Activated CD4-positive, alpha-beta T cell treated with anti-CD3 and anti-CD28 coated beads, Interleukin-2, amount 10 ng/mL, durations not matched to agents 7 days and 5 days (primary cell): Measurements from ENCODE around the gene DNASE1L2. TPM values are rescaled to one million over a fixed set of nuclear protein-coding genes. Genes with fewer than 3 reads are reported as not detected.
"Not testable (repeated sequence)": the region's sequence is repeated elsewhere in the genome, so short reads cannot be mapped to it uniquely, and the experiment has no call there.

Experiments
- CTCF ChIA-PET: fragments of 350-600 bp; sonication (Branson Sonifier 250); formaldehyde crosslinking; loops from one replicate; lab custom pipeline; 2021; ENCODE audit warnings: antibody characterized with exemption; lab: Charles Lee
- POLR2A ChIA-PET: fragments of 350-600 bp; sonication (Branson Sonifier 250); formaldehyde crosslinking; loops from one replicate; lab custom pipeline; 2021; ENCODE audit warnings: antibody characterized with exemption; lab: Charles Lee
- DNase-seq: peaks from one replicate; pipeline ENCODE4 v3.0.0-alpha.2; 2020
- H3K27ac Mint-ChIP-seq: one replicate; pipeline ENCODE4 v1.8.0; 2021; ENCODE audit warnings: mild to moderate bottlenecking, moderate library complexity, mixed read lengths
- H3K27me3 Mint-ChIP-seq: one replicate; pipeline ENCODE4 v1.8.0; 2021; ENCODE audit warnings: mixed read lengths
- H3K36me3 Mint-ChIP-seq: one replicate; pipeline ENCODE4 v1.8.0; 2021; ENCODE audit warnings: low read depth, mixed read lengths
- H3K4me1 Mint-ChIP-seq: one replicate; pipeline ENCODE4 v1.8.0; 2021; ENCODE audit warnings: mixed read lengths
- H3K4me3 Mint-ChIP-seq: one replicate; pipeline ENCODE4 v1.8.0; 2021; ENCODE audit warnings: mild to moderate bottlenecking, moderate library complexity, mixed read lengths
- H3K9me3 Mint-ChIP-seq: one replicate; pipeline ENCODE4 v1.8.0; 2021; ENCODE audit warnings: mixed read lengths
- total RNA-seq, 2 experiments: library from RNA; stranded (reverse); gene quantifications; one replicate each; pipeline ENCODE4 v1.2.3, GENCODE V29; 2021

DNASE1L2 gene
- total RNA-seq, 2 experiments from 2014 or later, result 2.0 to 3.4 TPM

- H3K9me3 Mint-ChIP-seq, result no peaks in the 10 kb centered on the region
- H3K4me1 Mint-ChIP-seq, result peaks cover 3% of the 10 kb centered on the region
- no peak overlapping the region for H3K27ac Mint-ChIP-seq
- CTCF ChIA-PET, result interaction anchor here (1.2 to 1.3 kb wide), 2 partner anchors 9 to 12 kb away, joined by 3 to 5 read pairs; partner anchors contain the start of gene ECI1
- POLR2A ChIA-PET, result no interaction called here
- H3K4me3 Mint-ChIP-seq, result no peak overlapping the region
- DNase-seq, result no peak
- no peaks in the 10 kb centered on the region for H3K27me3 Mint-ChIP-seq
- peaks cover 14% of the 10 kb centered on the region for H3K36me3 Mint-ChIP-seq
Measured at GRCh38 chr16:2238838-2239675, 2.8 kb downstream of the DNASE1L2 start.

- H3K27me3 Mint-ChIP-seq, H3K27ac Mint-ChIP-seq, DNase-seq, H3K9me3 Mint-ChIP-seq, H3K4me3 Mint-ChIP-seq, POLR2A ChIA-PET, H3K4me1 Mint-ChIP-seq: not testable (repeated sequence)
- CTCF ChIA-PET, result interaction anchor here (0.6 kb wide), 1 partner anchor 947 kb away, joined by 4 read pairs; no protein-coding TSS in a partner anchor
- H3K36me3 Mint-ChIP-seq, result peaks cover 14% of the 10 kb centered on the region
Measured at GRCh38 chr16:2240331-2240730, 4.1 kb downstream of the DNASE1L2 start.

DNA sequence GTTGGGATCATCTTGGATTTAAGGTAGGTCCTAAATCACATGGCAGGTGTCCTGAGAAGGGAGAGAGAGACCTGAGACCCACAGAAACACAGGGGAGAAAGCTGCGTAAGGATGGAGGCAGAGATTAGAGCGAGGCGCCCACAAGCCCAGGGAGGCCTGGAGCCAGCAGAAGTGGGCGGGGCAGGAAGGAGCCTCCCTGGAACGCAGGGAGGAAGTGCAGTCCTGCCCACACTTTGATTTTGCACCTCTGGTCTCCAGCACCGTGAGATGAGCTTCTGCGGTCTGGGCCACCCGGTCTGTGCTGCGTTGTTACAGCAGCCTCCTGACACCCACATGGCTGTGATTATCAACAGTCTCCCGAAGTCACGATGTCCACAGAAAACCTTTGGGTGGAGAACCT, 6.4 kb downstream of the DNASE1L2 start:
- CTCF ChIA-PET, result interaction anchor here (1.6 kb wide), 1 partner anchor 9 kb away, joined by 6 read pairs; the partner anchor contains the start of gene ECI1
- H3K27ac Mint-ChIP-seq, result peak overlapping the region; percentile 31
- H3K27me3 Mint-ChIP-seq, result no peaks in the 10 kb centered on the region
- DNase-seq, result no peak
- H3K4me1 Mint-ChIP-seq, result peaks cover 3% of the 10 kb centered on the region
- POLR2A ChIA-PET, result no interaction called here
- no peaks in the 10 kb centered on the region for H3K9me3 Mint-ChIP-seq
- H3K4me3 Mint-ChIP-seq, result no peak overlapping the region
- H3K36me3 Mint-ChIP-seq, result peaks cover 10% of the 10 kb centered on the region

- H3K36me3 Mint-ChIP-seq, result peaks cover 10% of the 10 kb centered on the region
- CTCF ChIA-PET, result interaction anchor here (1.6 kb wide), 1 partner anchor 9 kb away, joined by 6 read pairs; the partner anchor contains the start of gene ECI1
- POLR2A ChIA-PET, result no interaction called here
- H3K4me1 Mint-ChIP-seq, result peaks cover 3% of the 10 kb centered on the region
- no peaks in the 10 kb centered on the region for H3K9me3 Mint-ChIP-seq
- no peak overlapping the region for H3K4me3 Mint-ChIP-seq
- H3K27ac Mint-ChIP-seq, result no peak overlapping the region
- H3K27me3 Mint-ChIP-seq, result no peaks in the 10 kb centered on the region
- no peak for DNase-seq
Measured at GRCh38 chr16:2243031-2243528, 6.8 kb downstream of the DNASE1L2 start.

DNA sequence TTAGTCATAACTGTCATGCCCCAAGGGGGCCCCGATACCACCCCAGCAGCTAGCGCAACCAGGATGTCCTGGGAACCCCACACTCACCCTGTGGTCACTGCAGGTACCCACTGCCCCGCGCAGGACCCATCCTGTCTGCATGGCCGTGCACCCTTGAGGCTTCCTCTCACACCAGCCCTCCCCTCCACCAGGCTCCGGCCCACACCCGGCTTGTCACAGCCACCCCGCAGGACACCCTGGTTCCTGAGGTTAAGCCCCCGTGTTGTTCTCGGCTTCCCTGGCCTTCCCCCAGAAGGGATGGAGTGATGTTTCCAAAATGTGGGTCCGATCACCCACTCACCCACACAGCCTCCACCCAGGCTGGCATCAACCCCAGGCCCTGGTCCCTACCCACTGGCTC, 7.5 kb downstream of the DNASE1L2 start:
- no peak for DNase-seq
- Mint-ChIP-seq H3K27ac (no peak overlapping the region), H3K9me3 (no peaks in the 10 kb centered on the region), H3K36me3 (peaks cover 10% of the 10 kb centered on the region), H3K4me3 (no peak overlapping the region), H3K4me1 (peaks cover 3% of the 10 kb centered on the region), H3K27me3 (no peaks in the 10 kb centered on the region)
- POLR2A ChIA-PET, result no interaction called here
- CTCF ChIA-PET, result no interaction called here

DNA sequence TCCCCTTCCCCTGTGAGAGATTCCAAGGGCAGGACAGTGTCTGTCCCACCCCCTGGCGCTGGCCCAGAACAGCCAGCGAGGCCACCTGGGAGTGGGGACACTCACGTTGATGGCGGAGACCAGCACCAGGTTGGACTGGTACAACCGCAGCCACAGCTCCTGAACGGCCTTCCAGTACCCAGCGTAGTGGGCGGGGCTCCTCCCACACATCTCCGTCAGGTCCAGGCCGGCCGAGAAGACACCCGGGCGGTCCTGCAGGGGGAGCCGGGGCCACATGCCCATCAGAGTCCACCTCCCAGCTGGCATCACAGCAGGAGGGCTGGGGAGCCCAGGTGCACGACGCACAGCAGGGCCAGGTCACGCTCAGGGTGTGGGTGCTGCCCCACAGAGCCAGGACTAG, 8.1 kb downstream of the DNASE1L2 start:
- CTCF ChIA-PET, result no interaction called here

DNA sequence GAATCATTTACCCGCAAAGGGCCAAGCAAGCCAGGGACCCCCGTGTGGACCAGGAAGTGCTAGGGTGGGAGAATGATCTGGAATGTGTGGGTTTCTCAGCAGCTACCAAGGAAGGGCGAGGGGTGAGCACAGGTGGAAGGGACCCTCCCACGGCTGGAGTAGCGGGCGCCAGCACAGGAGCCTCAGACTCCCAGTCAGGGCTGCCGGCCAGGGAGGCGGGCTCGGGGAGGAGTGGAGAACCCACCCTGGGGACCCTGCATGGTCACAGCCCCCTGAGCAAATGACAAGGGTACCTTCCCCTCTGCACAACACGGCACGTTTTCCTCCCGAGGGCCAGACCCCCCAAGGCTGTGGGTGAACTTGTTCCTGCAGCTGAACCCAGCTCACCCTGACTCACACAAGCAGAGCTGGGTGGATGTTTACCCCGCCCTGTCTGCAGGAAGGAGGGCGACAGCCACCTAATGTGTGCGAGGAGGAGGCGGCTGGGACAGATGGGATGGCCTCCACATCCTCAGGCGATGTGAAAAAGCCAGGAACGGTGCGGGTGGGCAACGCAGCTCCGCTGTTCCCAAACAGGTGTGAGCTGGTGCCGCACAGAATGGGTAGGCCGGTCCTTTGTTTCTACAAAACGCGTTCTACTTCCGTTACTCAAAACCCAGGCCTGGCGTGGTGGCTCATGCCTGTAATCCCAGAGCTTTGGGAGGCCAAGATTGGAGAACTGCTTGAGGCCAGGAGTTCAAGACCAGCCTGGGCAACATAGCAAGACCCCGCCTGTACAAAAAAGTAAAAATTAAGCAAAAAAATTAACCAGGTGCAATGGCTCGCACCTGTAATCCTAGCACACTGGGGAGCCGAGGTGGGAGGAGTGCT, 8.9 kb downstream of the DNASE1L2 start:
- CTCF ChIA-PET, result no interaction called here
- Mint-ChIP-seq H3K4me1 (peaks cover 4% of the 10 kb centered on the region), H3K4me3 (no peak overlapping the region), H3K27ac (no peak overlapping the region), H3K36me3 (peaks cover 9% of the 10 kb centered on the region), H3K27me3 (no peaks in the 10 kb centered on the region), H3K9me3 (no peaks in the 10 kb centered on the region)
- no peak for DNase-seq
- POLR2A ChIA-PET, result no interaction called here

More for the DNA sequence above, 8.1 kb downstream of the DNASE1L2 start:
- Mint-ChIP-seq H3K27me3 (no peaks in the 10 kb centered on the region), H3K9me3 (no peaks in the 10 kb centered on the region), H3K36me3 (peaks cover 10% of the 10 kb centered on the region), H3K4me1 (peaks cover 3% of the 10 kb centered on the region), H3K4me3 (no peak overlapping the region), H3K27ac (no peak overlapping the region)
- POLR2A ChIA-PET, result no interaction called here
- DNase-seq, result no peak

DNA sequence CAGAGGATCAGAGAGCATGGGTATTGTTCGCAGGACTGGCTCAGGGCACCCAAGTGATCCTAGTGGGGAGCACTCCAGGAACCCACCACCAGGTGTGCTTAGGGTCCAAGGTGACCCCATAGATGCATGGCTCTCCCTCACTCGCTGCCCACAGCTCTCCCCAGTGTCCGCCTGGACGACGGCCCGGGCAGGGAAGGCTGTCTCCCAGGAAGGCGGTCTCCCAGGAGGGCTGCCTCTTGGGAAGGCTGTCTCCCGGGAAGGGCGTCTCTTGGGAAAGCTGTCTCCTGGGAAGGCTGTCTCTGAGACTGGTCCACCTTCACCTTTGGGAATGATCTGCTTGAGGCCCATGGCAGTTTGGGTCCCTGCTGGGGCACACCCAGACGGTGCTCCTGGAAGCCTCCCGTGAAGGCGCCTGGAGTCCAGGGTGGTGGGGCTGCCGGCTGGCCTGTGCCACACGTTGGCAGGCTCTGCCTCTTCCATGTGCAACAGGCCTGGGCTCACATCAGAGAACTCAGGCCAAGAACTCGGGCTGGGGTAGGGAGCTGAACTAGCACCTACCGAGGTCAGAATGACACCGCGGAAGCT, 10.1 kb downstream of the DNASE1L2 start:
- Mint-ChIP-seq H3K27me3 (no peaks in the 10 kb centered on the region), H3K9me3 (no peaks in the 10 kb centered on the region), H3K36me3 (peaks cover 9% of the 10 kb centered on the region), H3K4me3 (no peak overlapping the region), H3K27ac (no peak overlapping the region), H3K4me1 (peaks cover 10% of the 10 kb centered on the region)
- ChIA-PET CTCF (interaction anchor here (0.8 to 1.6 kb wide), 4 partner anchors 10 to 72 kb away, joined by 3 to 4 read pairs (median 4); no protein-coding TSS in a partner anchor), POLR2A (interaction anchor here (0.5 kb wide), 1 partner anchor 11 kb away, joined by 3 read pairs; no protein-coding TSS in a partner anchor)
- DNase-seq, result no peak

- Mint-ChIP-seq H3K9me3 (no peaks in the 10 kb centered on the region), H3K4me1 (peaks cover 10% of the 10 kb centered on the region), H3K27ac (peak overlapping the region; percentile 93), H3K4me3 (peak overlapping the region; percentile 92), H3K36me3 (peaks cover 17% of the 10 kb centered on the region), H3K27me3 (no peaks in the 10 kb centered on the region)
- ChIA-PET CTCF (interaction anchor here (0.7 to 2.2 kb wide), 8 partner anchors 8 to 634 kb away, joined by 3 to 6 read pairs (median 3); partner anchors contain the start of gene PGP), POLR2A (interaction anchor here (1.4 to 1.6 kb wide), 2 partner anchors 12 to 95 kb away, joined by 3 read pairs; partner anchors contain the start of gene TRAF7)
- peak; percentile 48 for DNase-seq
Measured at GRCh38 chr16:2250652-2251295, 14.5 kb downstream of the DNASE1L2 start.

DNA sequence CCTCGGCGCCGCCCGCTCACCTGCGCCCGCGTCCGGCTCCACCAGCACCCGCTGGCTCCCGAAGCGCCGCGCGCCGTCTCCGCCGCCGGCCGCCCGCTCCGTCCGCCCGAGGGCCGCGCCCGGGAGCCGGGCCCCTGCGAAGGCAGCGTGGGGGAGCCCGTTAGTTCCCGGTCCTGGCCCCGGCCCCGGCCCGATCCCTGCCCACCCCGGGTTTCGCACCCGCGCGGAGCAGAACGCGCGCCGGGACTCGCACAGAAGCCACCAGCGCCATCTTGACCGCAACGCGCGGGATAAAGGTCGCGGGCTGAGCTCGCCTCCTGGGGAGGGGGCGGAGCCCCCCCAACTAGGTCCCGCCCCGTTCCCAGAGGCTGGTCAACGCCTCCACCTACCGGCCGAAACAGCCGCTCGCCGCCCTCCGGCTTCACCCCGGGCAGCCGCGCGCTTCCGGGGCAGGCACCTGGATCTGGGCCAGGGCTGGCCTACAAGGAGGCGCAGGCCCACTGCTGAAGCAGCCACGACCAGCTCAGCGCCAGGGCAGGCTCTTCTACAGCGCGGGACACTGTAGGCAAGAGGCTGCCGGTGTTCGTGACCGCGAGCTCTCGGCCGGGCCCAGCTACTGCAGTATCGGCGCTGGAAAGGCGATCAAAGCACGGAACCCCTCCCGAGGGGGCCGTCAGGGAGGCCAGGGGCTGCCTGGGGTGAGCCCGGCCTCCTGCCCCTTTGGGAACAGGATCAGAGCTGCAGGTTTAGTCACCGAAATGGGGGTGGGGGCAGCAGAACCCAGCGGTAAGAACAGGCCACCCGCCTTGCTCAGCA, 15.3 kb downstream of the DNASE1L2 start, which contains the start of gene ECI1:
Gene ECI1, minus strand, starts transcription at position 292 of the 816 bp plus-strand sequence. Its CDS starts 21 bp downstream, at position 271.
- Mint-ChIP-seq H3K4me1 (peaks cover 10% of the 10 kb centered on the region), H3K27ac (peak within 1 kb of the TSS; percentile 93), H3K36me3 (peaks cover 24% of the 10 kb centered on the region), H3K9me3 (no peaks in the 10 kb centered on the region), H3K4me3 (peak within 1 kb of the TSS; percentile 92), H3K27me3 (no peaks in the 10 kb centered on the region)
- ChIA-PET CTCF (interaction anchor here (0.7 to 2.2 kb wide), 11 partner anchors 9 to 57 kb away, joined by 3 to 6 read pairs (median 4); partner anchors contain the start of genes DNASE1L2 and PGP), POLR2A (interaction anchor here (0.5 to 1.6 kb wide), 4 partner anchors 11 to 547 kb away, joined by 3 read pairs; partner anchors contain the start of gene TRAF7)
- peak; percentile 83 for DNase-seq

- Mint-ChIP-seq H3K4me3 (no peak overlapping the region), H3K27ac (peak overlapping the region; percentile 65), H3K4me1 (peaks cover 10% of the 10 kb centered on the region), H3K27me3 (no peaks in the 10 kb centered on the region), H3K36me3 (peaks cover 37% of the 10 kb centered on the region), H3K9me3 (no peaks in the 10 kb centered on the region)
- DNase-seq, result no peak
- POLR2A ChIA-PET, result interaction anchor here (0.7 kb wide), 1 partner anchor 38 kb away, joined by 8 read pairs; no protein-coding TSS in a partner anchor
- CTCF ChIA-PET, result interaction anchor here (0.6 to 2.2 kb wide), 5 partner anchors 10 to 202 kb away, joined by 3 to 6 read pairs (median 5); partner anchors contain the start of gene DNASE1L2
Measured at GRCh38 chr16:2252806-2253148, 16.5 kb downstream of the DNASE1L2 start.
